ENCODE results near the gene DKKL1.
A peak's percentile ranks its signal among the peaks of the same experiment; 100 is the strongest.

DKKL1 gene

GRCh38 chr19:49408816-49409440 is 45.3 kb downstream of the DKKL1 start:
- Histone ChIP-seq H3K36me3 (ENCODE audit: control insufficient read depth, insufficient read depth, low read length) (no peaks in the 10 kb centered on the region), H3K27me3 (ENCODE audit: control insufficient read depth, insufficient read depth, low read length) (no peaks in the 10 kb centered on the region), H3K9ac (ENCODE audit: low read depth, low read length) (no peak overlapping the region), H3K4me3 (ENCODE audit: low read depth, low read length) (no peak overlapping the region), H3K4me1 (ENCODE audit: control insufficient read depth, insufficient read depth, low read length) (peaks cover 6% of the 10 kb centered on the region), H3K9me3 (ENCODE audit: control insufficient read depth, insufficient read depth, low read length) (no peaks in the 10 kb centered on the region)

GRCh38 chr19:49409441-49410029 is 45.9 kb downstream of the DKKL1 start:
- H3K4me1 ChIP-seq (ENCODE audit: control insufficient read depth, insufficient read depth, low read length), result peaks cover under 1% of the 10 kb centered on the region
- no peaks in the 10 kb centered on the region for H3K27me3 ChIP-seq (ENCODE audit: control insufficient read depth, insufficient read depth, low read length)
- H3K4me3 ChIP-seq (ENCODE audit: low read depth, low read length), result no peak overlapping the region
- H3K9me3 ChIP-seq (ENCODE audit: control insufficient read depth, insufficient read depth, low read length), result no peaks in the 10 kb centered on the region
- no peaks in the 10 kb centered on the region for H3K36me3 ChIP-seq (ENCODE audit: control insufficient read depth, insufficient read depth, low read length)
- no peak overlapping the region for H3K9ac ChIP-seq (ENCODE audit: low read depth, low read length)

GRCh38 chr19:49411681-49412326 is 48.1 kb downstream of the DKKL1 start:
- Histone ChIP-seq H3K9me3 (ENCODE audit: control insufficient read depth, insufficient read depth, low read length) (no peaks in the 10 kb centered on the region), H3K36me3 (ENCODE audit: control insufficient read depth, insufficient read depth, low read length) (no peaks in the 10 kb centered on the region), H3K4me3 (ENCODE audit: low read depth, low read length) (no peak overlapping the region), H3K9ac (ENCODE audit: low read depth, low read length) (no peak overlapping the region), H3K4me1 (ENCODE audit: control insufficient read depth, insufficient read depth, low read length) (no peaks in the 10 kb centered on the region), H3K27me3 (ENCODE audit: control insufficient read depth, insufficient read depth, low read length) (no peaks in the 10 kb centered on the region)

GRCh38 chr19:49413348-49413747 is 49.7 kb downstream of the DKKL1 start:
- Histone ChIP-seq H3K9ac (ENCODE audit: low read depth, low read length) (no peak overlapping the region), H3K4me1 (ENCODE audit: control insufficient read depth, insufficient read depth, low read length) (no peaks in the 10 kb centered on the region), H3K36me3 (ENCODE audit: control insufficient read depth, insufficient read depth, low read length) (no peaks in the 10 kb centered on the region), H3K4me3 (ENCODE audit: low read depth, low read length) (no peak overlapping the region), H3K27me3 (ENCODE audit: control insufficient read depth, insufficient read depth, low read length) (no peaks in the 10 kb centered on the region), H3K9me3 (ENCODE audit: control insufficient read depth, insufficient read depth, low read length) (no peaks in the 10 kb centered on the region)

GRCh38 chr19:49414256-49414655 is 50.6 kb downstream of the DKKL1 start:
- H3K9me3 ChIP-seq (ENCODE audit: control insufficient read depth, insufficient read depth, low read length), result no peaks in the 10 kb centered on the region
- peaks cover 4% of the 10 kb centered on the region for H3K27me3 ChIP-seq (ENCODE audit: control insufficient read depth, insufficient read depth, low read length)
- no peak overlapping the region for H3K9ac ChIP-seq (ENCODE audit: low read depth, low read length)
- H3K4me1 ChIP-seq (ENCODE audit: control insufficient read depth, insufficient read depth, low read length), result no peaks in the 10 kb centered on the region
- no peak overlapping the region for H3K4me3 ChIP-seq (ENCODE audit: low read depth, low read length)
- H3K36me3 ChIP-seq (ENCODE audit: control insufficient read depth, insufficient read depth, low read length), result no peaks in the 10 kb centered on the region

GRCh38 chr19:49415102-49415809 is 51.6 kb downstream of the DKKL1 start:
- Histone ChIP-seq H3K9me3 (ENCODE audit: control insufficient read depth, insufficient read depth, low read length) (no peaks in the 10 kb centered on the region), H3K27me3 (ENCODE audit: control insufficient read depth, insufficient read depth, low read length) (peaks cover 4% of the 10 kb centered on the region), H3K36me3 (ENCODE audit: control insufficient read depth, insufficient read depth, low read length) (no peaks in the 10 kb centered on the region), H3K4me1 (ENCODE audit: control insufficient read depth, insufficient read depth, low read length) (no peaks in the 10 kb centered on the region), H3K9ac (ENCODE audit: low read depth, low read length) (peak overlapping the region; percentile 54), H3K4me3 (ENCODE audit: low read depth, low read length) (no peak overlapping the region)

GRCh38 chr19:49415810-49416200 is 52.1 kb downstream of the DKKL1 start:
- no peaks in the 10 kb centered on the region for H3K36me3 ChIP-seq (ENCODE audit: control insufficient read depth, insufficient read depth, low read length)
- H3K9ac ChIP-seq (ENCODE audit: low read depth, low read length), result no peak overlapping the region
- peaks cover 5% of the 10 kb centered on the region for H3K4me1 ChIP-seq (ENCODE audit: control insufficient read depth, insufficient read depth, low read length)
- H3K27me3 ChIP-seq (ENCODE audit: control insufficient read depth, insufficient read depth, low read length), result peaks cover 6% of the 10 kb centered on the region
- H3K9me3 ChIP-seq (ENCODE audit: control insufficient read depth, insufficient read depth, low read length), result no peaks in the 10 kb centered on the region
- H3K4me3 ChIP-seq (ENCODE audit: low read depth, low read length), result no peak overlapping the region

GRCh38 chr19:49417088-49417487 is 53.4 kb downstream of the DKKL1 start:
- peaks cover 6% of the 10 kb centered on the region for H3K4me1 ChIP-seq (ENCODE audit: control insufficient read depth, insufficient read depth, low read length)
- H3K36me3 ChIP-seq (ENCODE audit: control insufficient read depth, insufficient read depth, low read length), result no peaks in the 10 kb centered on the region
- peaks cover 16% of the 10 kb centered on the region for H3K27me3 ChIP-seq (ENCODE audit: control insufficient read depth, insufficient read depth, low read length)
- H3K4me3 ChIP-seq (ENCODE audit: low read depth, low read length), result no peak overlapping the region
- H3K9me3 ChIP-seq (ENCODE audit: control insufficient read depth, insufficient read depth, low read length), result no peaks in the 10 kb centered on the region
- no peak overlapping the region for H3K9ac ChIP-seq (ENCODE audit: low read depth, low read length)

- H3K4me1 ChIP-seq (ENCODE audit: control insufficient read depth, insufficient read depth, low read length), result peaks cover 9% of the 10 kb centered on the region
Measured at GRCh38 chr19:49418511-49418910, 54.8 kb downstream of the DKKL1 start.

GRCh38 chr19:49419173-49419572 is 55.5 kb downstream of the DKKL1 start:
- H3K4me1 ChIP-seq (ENCODE audit: control insufficient read depth, insufficient read depth, low read length), result peaks cover 12% of the 10 kb centered on the region
- H3K36me3 ChIP-seq (ENCODE audit: control insufficient read depth, insufficient read depth, low read length), result no peaks in the 10 kb centered on the region
- no peak overlapping the region for H3K4me3 ChIP-seq (ENCODE audit: low read depth, low read length)
- H3K9ac ChIP-seq (ENCODE audit: low read depth, low read length), result no peak overlapping the region
- H3K27me3 ChIP-seq (ENCODE audit: control insufficient read depth, insufficient read depth, low read length), result peaks cover 37% of the 10 kb centered on the region
- H3K9me3 ChIP-seq (ENCODE audit: control insufficient read depth, insufficient read depth, low read length), result no peaks in the 10 kb centered on the region

More at GRCh38 chr19:49418511-49418910, 54.8 kb downstream of the DKKL1 start:
- Histone ChIP-seq H3K9ac (ENCODE audit: low read depth, low read length) (no peak overlapping the region), H3K27me3 (ENCODE audit: control insufficient read depth, insufficient read depth, low read length) (peaks cover 30% of the 10 kb centered on the region), H3K9me3 (ENCODE audit: control insufficient read depth, insufficient read depth, low read length) (no peaks in the 10 kb centered on the region), H3K4me3 (ENCODE audit: low read depth, low read length) (no peak overlapping the region), H3K36me3 (ENCODE audit: control insufficient read depth, insufficient read depth, low read length) (no peaks in the 10 kb centered on the region)

- Histone ChIP-seq H3K4me3 (ENCODE audit: low read depth, low read length) (no peak overlapping the region), H3K9ac (ENCODE audit: low read depth, low read length) (no peak overlapping the region), H3K36me3 (ENCODE audit: control insufficient read depth, insufficient read depth, low read length) (no peaks in the 10 kb centered on the region), H3K9me3 (ENCODE audit: control insufficient read depth, insufficient read depth, low read length) (no peaks in the 10 kb centered on the region), H3K27me3 (ENCODE audit: control insufficient read depth, insufficient read depth, low read length) (peaks cover 47% of the 10 kb centered on the region), H3K4me1 (ENCODE audit: control insufficient read depth, insufficient read depth, low read length) (peaks cover 12% of the 10 kb centered on the region)
Measured at GRCh38 chr19:49420227-49420626, 56.5 kb downstream of the DKKL1 start.

Data from iPS-15b (cell line).